ENCODE data around the gene TMC1.

- TF ChIP-seq CTCF (IDR thresholded peaks at IDR 0.05; ENCODE audit: low read depth, low read length) (no peak), EZH2phosphoT487 (IDR thresholded peaks at IDR 0.05; ENCODE audit: low read depth) (no peak)
Measured at GRCh38 chr9:72560086-72560485, 38.7 kb downstream of the TMC1 start.

Data from OCI-LY3 (cell line).